Measurements from ENCODE around the gene MAP4K5.
"Not testable (repeated sequence)": the region's sequence is repeated elsewhere in the genome, so short reads cannot be mapped to it uniquely, and the experiment has no call there.

Gene MAP4K5

GRCh38 chr14:50531595-50532501 is 521 bp downstream of the MAP4K5 start:
- DNase-seq (ENCODE audit: low read depth in 3 of 3): peak in 1 of 3 experiments; percentile 20

- no peak for DNase-seq (ENCODE audit: low read depth in 3 of 3)
Measured at GRCh38 chr14:50530794-50531365, 1.5 kb downstream of the MAP4K5 start.

- no peak for DNase-seq (ENCODE audit: low read depth in 3 of 3)
Measured at GRCh38 chr14:50530358-50530757, 2.0 kb downstream of the MAP4K5 start.

- DNase-seq (ENCODE audit: low read depth in 3 of 3): no peak
Measured at GRCh38 chr14:50529288-50530179, 2.8 kb downstream of the MAP4K5 start.

- DNase-seq (ENCODE audit: low read depth in 3 of 3): no peak
Measured at GRCh38 chr14:50528000-50528399, 4.4 kb downstream of the MAP4K5 start.

- no peak for DNase-seq (ENCODE audit: low read depth in 3 of 3)
Measured at GRCh38 chr14:50524731-50525515, 7.4 kb downstream of the MAP4K5 start.

GRCh38 chr14:50524060-50524459 is 8.3 kb downstream of the MAP4K5 start:
- DNase-seq (ENCODE audit: low read depth in 3 of 3): no peak

- no peak for DNase-seq (ENCODE audit: low read depth in 3 of 3)
Measured at GRCh38 chr14:50523271-50524041, 8.9 kb downstream of the MAP4K5 start.

- DNase-seq (ENCODE audit: low read depth in 3 of 3): no peak
Measured at GRCh38 chr14:50521912-50522341, 10.4 kb downstream of the MAP4K5 start.

GRCh38 chr14:50520947-50521815 is 11.2 kb downstream of the MAP4K5 start:
- DNase-seq (ENCODE audit: low read depth in 3 of 3): peak; percentile 38 to 69 (median 58)

- no peak for DNase-seq (ENCODE audit: low read depth in 3 of 3)
Measured at GRCh38 chr14:50516091-50516490, 16.3 kb downstream of the MAP4K5 start.

GRCh38 chr14:50512463-50512862 is 19.9 kb downstream of the MAP4K5 start:
- no peak for DNase-seq (ENCODE audit: low read depth in 3 of 3)

GRCh38 chr14:50510157-50510556 is 22.2 kb downstream of the MAP4K5 start:
- no peak for DNase-seq (ENCODE audit: low read depth in 3 of 3)

GRCh38 chr14:50507078-50507477 is 25.3 kb downstream of the MAP4K5 start:
- DNase-seq (ENCODE audit: low read depth in 3 of 3): not testable (repeated sequence)

GRCh38 chr14:50501642-50502041 is 30.7 kb downstream of the MAP4K5 start:
- DNase-seq (ENCODE audit: low read depth in 3 of 3): no peak

GRCh38 chr14:50497351-50497750 is 35.0 kb downstream of the MAP4K5 start:
- DNase-seq (ENCODE audit: low read depth in 3 of 3): no peak

GRCh38 chr14:50489851-50490250 is 42.5 kb downstream of the MAP4K5 start:
- DNase-seq (ENCODE audit: low read depth in 3 of 3): no peak

GRCh38 chr14:50488521-50488920 is 43.8 kb downstream of the MAP4K5 start:
- DNase-seq (ENCODE audit: low read depth in 3 of 3): no peak

GRCh38 chr14:50479041-50479440 is 53.3 kb downstream of the MAP4K5 start:
- no peak for DNase-seq (ENCODE audit: low read depth in 3 of 3)

- DNase-seq (ENCODE audit: low read depth in 3 of 3): no peak
Measured at GRCh38 chr14:50477760-50478159, 54.6 kb downstream of the MAP4K5 start.

All from stimulated activated CD4-positive, alpha-beta T cell treated with anti-CD3 and anti-CD28 coated beads, TNF-alpha, amount 100 ng/mL, for 24 hours (primary cell).